Stimulated activated CD4-positive, alpha-beta T cell treated with anti-CD3 and anti-CD28 coated beads, Interleukin-1b, Interleukin-23, amount 100 ng/mL, for 48 hours (primary cell): ENCODE measurements around the gene ABCB9.

Experiments
- DNase-seq: peaks from one replicate; pipeline ENCODE4 v3.0.0-alpha.2; 2020

Gene ABCB9

GRCh38 chr12:122994781-122995502 lies 28.7 kb upstream of the ABCB9 start:
- no peak for DNase-seq

DNA sequence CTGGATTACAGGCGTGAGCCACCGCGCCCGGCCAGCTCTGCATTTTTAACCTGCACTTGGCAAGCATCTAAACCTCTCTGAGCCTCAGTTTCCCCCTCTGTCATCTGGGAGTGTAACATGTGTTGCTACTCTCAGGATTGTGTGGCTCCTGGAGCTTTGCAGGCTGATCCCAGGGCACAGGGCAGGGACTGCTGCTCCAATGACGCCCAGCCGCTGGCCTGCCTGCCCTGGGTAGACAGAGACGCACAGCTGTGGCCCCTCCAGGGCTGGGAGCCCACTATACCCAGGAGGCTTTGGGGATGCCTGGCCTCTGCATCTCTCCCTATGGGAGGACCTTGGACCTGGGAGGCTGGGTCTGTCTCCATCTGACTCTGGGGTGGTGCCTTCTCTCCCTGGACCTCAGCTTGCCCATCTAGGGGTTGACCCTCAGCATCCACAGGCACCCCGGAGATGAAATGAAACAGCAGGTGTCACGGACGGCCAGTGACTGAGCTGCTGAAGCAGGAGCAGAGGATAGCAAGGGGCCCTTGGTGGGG lies 27.9 kb upstream of the ABCB9 start:
- DNase-seq: no peak

DNA sequence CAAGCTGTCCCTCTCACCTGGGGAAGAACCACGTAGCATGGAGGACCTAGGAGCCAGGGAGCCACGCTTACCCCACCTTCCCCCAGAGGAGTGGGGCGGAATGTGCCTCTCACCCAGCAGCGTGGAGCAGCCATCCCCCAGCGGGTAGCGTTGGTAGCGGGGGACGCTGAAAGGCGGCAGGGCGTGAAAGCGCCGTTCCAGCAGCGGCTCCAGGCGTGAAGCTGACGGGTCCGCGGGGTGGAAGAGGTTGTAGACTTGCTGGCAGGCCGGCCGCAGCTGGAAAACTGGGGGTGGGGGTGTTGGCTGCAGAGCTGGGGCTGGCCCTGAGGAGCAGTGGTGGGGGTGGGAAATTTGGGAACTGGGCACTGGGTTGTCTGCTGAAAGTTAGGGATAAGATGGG lies 26.1 kb upstream of the ABCB9 start:
- no peak for DNase-seq

- no peak for DNase-seq
Measured at GRCh38 chr12:122991623-122992275, 25.5 kb upstream of the ABCB9 start.

DNA sequence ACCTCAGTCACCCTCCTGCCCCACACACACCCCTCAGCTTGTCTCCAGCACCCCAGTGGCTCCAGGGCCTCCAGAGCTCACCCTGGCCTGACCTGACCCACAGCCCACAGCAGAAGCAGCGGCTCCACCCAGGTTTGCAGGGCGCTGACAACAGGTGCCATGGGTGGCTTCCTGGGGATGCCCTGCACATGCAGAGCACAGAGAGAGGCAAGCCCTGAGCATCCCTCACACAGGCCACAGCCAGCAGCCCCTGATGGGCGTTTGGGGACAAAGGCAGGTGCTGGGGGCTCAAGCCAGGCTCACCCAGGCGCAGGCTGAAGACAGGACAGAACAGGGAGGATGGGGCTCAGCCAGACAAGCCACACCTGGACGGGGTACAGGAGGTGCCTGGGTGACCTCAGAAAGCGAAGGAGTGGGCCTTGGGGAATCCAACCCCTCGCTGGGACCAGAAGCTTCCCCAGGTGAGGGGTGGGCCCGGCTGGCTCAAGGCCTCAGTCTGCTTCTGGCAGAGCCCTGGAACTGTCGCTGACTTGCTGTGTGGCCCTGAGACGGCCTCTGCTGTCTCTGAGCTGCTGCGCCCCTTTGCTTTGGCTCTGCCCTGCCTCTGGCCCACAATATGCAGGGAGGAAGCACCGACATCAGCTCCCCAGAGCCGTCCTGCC lies 24.8 kb upstream of the ABCB9 start:
- DNase-seq: no peak

DNA sequence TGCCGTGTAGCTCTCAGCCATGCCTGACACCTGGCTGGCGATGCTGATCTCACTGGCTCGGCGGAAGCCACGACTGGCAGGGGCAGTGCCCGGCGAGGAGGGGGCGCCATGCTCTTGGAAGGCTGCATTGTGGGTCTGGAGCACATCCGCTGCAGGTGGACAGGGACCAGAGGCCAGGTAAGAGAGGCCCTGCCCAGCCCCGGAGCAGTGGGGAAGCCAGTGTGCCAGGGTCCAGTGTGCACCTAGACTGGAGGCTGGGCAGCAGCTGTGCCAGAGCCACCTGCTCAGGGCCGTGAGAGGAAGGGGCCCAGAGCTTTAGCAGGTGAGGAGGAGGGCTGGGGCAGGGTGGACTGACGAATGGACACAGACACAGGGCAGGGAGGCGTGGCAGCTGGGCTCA lies 24.3 kb upstream of the ABCB9 start:
- no peak for DNase-seq

GRCh38 chr12:122989874-122990419 lies 23.7 kb upstream of the ABCB9 start:
- DNase-seq: no peak

- DNase-seq: no peak
Measured at GRCh38 chr12:122989225-122989839, 23.1 kb upstream of the ABCB9 start.

- DNase-seq: no peak
Measured at GRCh38 chr12:122988612-122989212, 22.4 kb upstream of the ABCB9 start.

DNA sequence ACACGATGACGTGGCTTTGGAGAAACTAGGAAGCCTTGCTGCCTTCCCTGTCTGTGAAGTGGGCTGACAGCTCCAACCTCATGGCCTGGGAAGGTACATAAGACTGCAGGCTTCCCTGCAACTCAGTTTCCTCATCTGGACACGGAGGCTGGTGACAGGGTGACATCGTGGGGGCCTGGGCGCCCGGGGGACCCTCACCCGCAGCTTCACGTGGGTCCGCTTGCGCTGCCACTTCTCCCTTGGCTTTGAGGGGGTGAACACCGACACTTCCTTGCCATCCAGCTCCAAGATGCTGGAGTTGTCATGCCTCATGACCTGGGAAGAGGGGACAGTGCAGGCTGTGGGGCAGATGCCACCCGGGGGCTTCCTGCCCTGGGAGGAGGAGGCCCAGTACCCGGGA lies 21.8 kb upstream of the ABCB9 start:
- DNase-seq: no peak

- DNase-seq: no peak
Measured at GRCh38 chr12:122987086-122987951, 21.1 kb upstream of the ABCB9 start.

DNA sequence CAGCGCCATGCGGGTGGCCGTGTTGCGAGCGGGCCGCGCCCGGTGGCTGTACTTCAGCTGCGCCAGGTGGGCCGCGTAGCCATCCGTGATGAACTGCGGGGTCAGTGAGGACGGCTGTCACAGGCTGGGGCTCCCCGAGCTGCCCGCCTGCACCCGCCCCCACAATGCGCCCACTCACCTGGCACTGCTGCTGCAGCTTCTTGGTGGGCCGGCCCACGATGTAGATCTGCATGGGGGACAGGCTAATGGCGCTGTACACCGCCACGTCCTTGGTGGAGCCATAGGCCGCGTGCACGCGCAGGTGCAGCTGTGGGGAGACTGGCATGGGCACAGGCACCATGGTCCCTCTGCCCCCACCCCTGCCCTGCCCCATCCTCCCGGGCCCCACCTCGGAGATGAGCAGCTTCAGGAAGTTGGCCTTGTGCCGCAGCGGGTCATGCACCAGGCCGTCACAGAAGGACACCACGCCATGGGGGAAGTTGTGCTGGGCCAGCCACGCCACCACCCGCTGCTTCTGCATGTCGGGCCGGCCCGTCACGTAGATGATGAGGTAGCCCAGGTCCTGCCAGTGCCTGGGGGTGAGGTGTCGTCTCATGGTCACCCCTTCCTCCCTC lies 20.1 kb upstream of the ABCB9 start:
- no peak for DNase-seq

GRCh38 chr12:122985338-122986257 lies 19.3 kb upstream of the ABCB9 start:
- DNase-seq: no peak

- no peak for DNase-seq
Measured at GRCh38 chr12:122984612-122985337, 18.5 kb upstream of the ABCB9 start.

- no peak for DNase-seq
Measured at GRCh38 chr12:122983789-122984515, 17.7 kb upstream of the ABCB9 start.

- no peak for DNase-seq
Measured at GRCh38 chr12:122982963-122983788, 16.9 kb upstream of the ABCB9 start.

DNA sequence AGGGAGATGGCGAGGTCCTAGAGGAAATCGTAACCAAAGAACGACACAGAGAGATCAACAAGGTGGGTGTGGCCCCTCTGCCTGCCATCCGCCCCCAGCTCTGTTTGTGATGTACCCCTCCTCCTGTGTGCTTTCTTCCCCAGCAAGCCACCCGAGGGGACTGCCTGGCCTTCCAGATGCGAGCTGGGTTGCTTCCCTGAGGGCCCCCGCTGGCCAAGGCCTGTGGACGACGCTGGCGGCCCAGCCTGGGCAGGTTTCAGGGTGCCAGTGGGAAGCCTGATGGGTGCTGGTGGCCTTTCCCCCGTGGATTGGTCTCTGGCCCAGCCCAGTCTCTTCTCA lies 16.2 kb upstream of the ABCB9 start:
- no peak for DNase-seq
